H9 (cell line): ENCODE results near the gene TET2. TPM values are rescaled to one million over a fixed set of nuclear protein-coding genes. Genes with fewer than 3 reads are reported as not detected.

Experiments used
- DNase-seq: peaks from one replicate; pipeline ENCODE4 v3.0.0-alpha.2; 2017
- H2AFZ ChIP-seq: one replicate; pipeline ENCODE4 v1.6.1; 2013; ENCODE audit warnings: mild to moderate bottlenecking, low read length, control low read depth, moderate library complexity
- H2AK5ac ChIP-seq: 2 replicates; pipeline ENCODE4 v1.6.1; 2013; ENCODE audit warnings: low read length, control low read depth, mixed read lengths; ENCODE audit not compliant: insufficient read length
- H2BK120ac ChIP-seq: one replicate; pipeline ENCODE4 v1.6.1; 2013; ENCODE audit warnings: low read depth, mild to moderate bottlenecking, low read length, control low read depth, inconsistent platforms; ENCODE audit not compliant: poor library complexity, severe bottlenecking
- H2BK12ac ChIP-seq: 2 replicates; pipeline ENCODE4 v1.6.1; 2013; ENCODE audit warnings: low read length, control low read depth, mixed read lengths, low read depth; ENCODE audit not compliant: insufficient read length
- H2BK15ac ChIP-seq: 2 replicates; pipeline ENCODE4 v1.6.1; 2013; ENCODE audit warnings: low read depth, low read length, control low read depth
- H2BK20ac ChIP-seq: one replicate; pipeline ENCODE4 v1.6.1; 2013; ENCODE audit warnings: low read depth, mild to moderate bottlenecking, low read length, control low read depth, inconsistent platforms; ENCODE audit not compliant: poor library complexity, severe bottlenecking
- H2BK5ac ChIP-seq: 2 replicates; pipeline ENCODE4 v1.6.1; 2013; ENCODE audit warnings: low read length, control low read depth, mixed read lengths; ENCODE audit not compliant: insufficient read length
- H3K14ac ChIP-seq: 2 replicates; pipeline ENCODE4 v1.6.1; 2013; ENCODE audit warnings: low read length, control low read depth; ENCODE audit not compliant: insufficient read depth
- H3K18ac ChIP-seq: 2 replicates; pipeline ENCODE4 v1.6.1; 2013; ENCODE audit warnings: low read depth, mild to moderate bottlenecking, mixed read lengths, low read length, control low read depth; ENCODE audit not compliant: insufficient read length
- H3K23ac ChIP-seq: 2 replicates; pipeline ENCODE4 v1.6.1; 2013; ENCODE audit warnings: low read length, control low read depth, mixed read lengths, low read depth; ENCODE audit not compliant: insufficient read length
- H3K23me2 ChIP-seq: 2 replicates; pipeline ENCODE4 v1.6.1; 2013; ENCODE audit warnings: low read depth, mild to moderate bottlenecking, mixed read lengths, low read length, control low read depth; ENCODE audit not compliant: insufficient read length, poor library complexity, severe bottlenecking
- H3K27ac ChIP-seq: 2 replicates; pipeline ENCODE4 v1.5.1; 2013; ENCODE audit warnings: low read length, control low read depth, mixed read lengths, low read depth; ENCODE audit not compliant: insufficient read length
- H3K27me3 ChIP-seq: 2 replicates; pipeline ENCODE4 v1.6.1; 2013; ENCODE audit warnings: low read length, control low read depth, inconsistent platforms; ENCODE audit not compliant: insufficient read depth
- H3K4ac ChIP-seq: 2 replicates; pipeline ENCODE4 v1.6.1; 2013; ENCODE audit warnings: low read depth, mild to moderate bottlenecking, control low read depth, inconsistent platforms, low read length, moderate library complexity
- H3K4me1 ChIP-seq: 2 replicates; pipeline ENCODE4 v1.6.1; 2013; ENCODE audit warnings: low read length, control low read depth, inconsistent platforms; ENCODE audit not compliant: insufficient read depth
- H3K4me2 ChIP-seq: 2 replicates; pipeline ENCODE4 v1.6.1; 2013; ENCODE audit warnings: low read length, control low read depth, mixed read lengths; ENCODE audit not compliant: insufficient read length, insufficient read depth
- H3K56ac ChIP-seq: 2 replicates; pipeline ENCODE4 v1.6.1; 2013; ENCODE audit warnings: low read depth, mild to moderate bottlenecking, mixed read lengths, low read length, control low read depth; ENCODE audit not compliant: insufficient read length
- H3K79me1 ChIP-seq: 2 replicates; pipeline ENCODE4 v1.6.1; 2013; ENCODE audit warnings: low read depth, mild to moderate bottlenecking, moderate library complexity, low read length, control low read depth, inconsistent platforms; ENCODE audit not compliant: insufficient read depth, poor library complexity, severe bottlenecking
- H3K79me2 ChIP-seq: 2 replicates; pipeline ENCODE4 v1.6.1; 2013; ENCODE audit warnings: low read length, control low read depth, inconsistent platforms; ENCODE audit not compliant: insufficient read depth
- H3K9ac ChIP-seq: 2 replicates; pipeline ENCODE4 v1.6.1; 2013; ENCODE audit warnings: low read length, control low read depth, mixed read lengths; ENCODE audit not compliant: insufficient read length; ENCODE audit errors: extremely low read depth
- H3K9me3 ChIP-seq: one replicate; pipeline ENCODE4 v1.6.1; 2013; ENCODE audit warnings: low read depth, low read length, inconsistent platforms; ENCODE audit not compliant: control insufficient read depth
- H3T11ph ChIP-seq: one replicate; pipeline ENCODE4 v1.6.1; 2013; ENCODE audit warnings: mild to moderate bottlenecking, low read length, control low read depth, inconsistent platforms
- H4K20me1 ChIP-seq: one replicate; pipeline ENCODE4 v1.6.1; 2013; ENCODE audit not compliant: control insufficient read depth, insufficient read length, insufficient read depth
- H4K5ac ChIP-seq: 2 replicates; pipeline ENCODE4 v1.6.1; 2013; ENCODE audit warnings: low read depth, mild to moderate bottlenecking, mixed read lengths, low read length, control low read depth; ENCODE audit not compliant: insufficient read length
- H4K8ac ChIP-seq: replicated peaks from 2 replicates; pipeline ENCODE4 v1.6.1; 2013; ENCODE audit warnings: low read length, control low read depth, mixed read lengths, low read depth; ENCODE audit not compliant: insufficient read length
- H4K91ac ChIP-seq: 2 replicates; pipeline ENCODE4 v1.6.1; 2013; ENCODE audit warnings: low read depth, mild to moderate bottlenecking, moderate library complexity, mixed read lengths, low read length, control low read depth; ENCODE audit not compliant: insufficient read length
- H3K27ac Mint-ChIP-seq, 3 experiments: 2 replicates in 2 of 3; 3 replicates in 1 of 3; pipeline ENCODE4 v1.8.0; 2020 to 2021; ENCODE audit warnings: mixed read lengths in 3 of 3, mild to moderate bottlenecking in 1 of 3, moderate library complexity in 1 of 3
- H3K27me3 Mint-ChIP-seq: 2 replicates; pipeline ENCODE4 v1.8.0; 2021; ENCODE audit warnings: low read depth, mild to moderate bottlenecking, moderate library complexity, mixed read lengths
- H3K36me3 Mint-ChIP-seq, 3 experiments: 2 replicates in 2 of 3; 3 replicates in 1 of 3; pipeline ENCODE4 v1.8.0; 2020 to 2021; ENCODE audit warnings: low read depth in 3 of 3, mixed read lengths in 3 of 3; ENCODE audit not compliant: insufficient read depth in 1 of 3
- H3K4me1 Mint-ChIP-seq, 2 experiments: 2 replicates each; pipeline ENCODE4 v1.8.0; 2020; ENCODE audit warnings: mixed read lengths in 2 of 2
- H3K4me3 Mint-ChIP-seq, 2 experiments: 2 replicates in 1 of 2; 3 replicates in 1 of 2; pipeline ENCODE4 v1.8.0; 2020 to 2021; ENCODE audit warnings: mild to moderate bottlenecking in 2 of 2, mixed read lengths in 2 of 2, moderate library complexity in 1 of 2
- H3K9me3 Mint-ChIP-seq, 2 experiments: 2 replicates in 1 of 2; 3 replicates in 1 of 2; pipeline ENCODE4 v1.8.0; 2020; ENCODE audit warnings: mild to moderate bottlenecking in 2 of 2, mixed read lengths in 2 of 2, moderate library complexity in 1 of 2
- WGBS: extraction: QIAGEN DNeasy Blood & Tissue Kit; methylation state at CpG from one replicate; pipeline ENCODE4 v1.1.7; 2013; ENCODE audit warnings: missing lambda C conversion rate, low lambda C conversion rate, mixed read lengths; ENCODE audit not compliant: insufficient read length; ENCODE audit errors: extremely low coverage; 5-methylcytosine and 5-hydroxymethylcytosine counted together
- total RNA-seq: library from RNA; stranded (reverse); gene quantifications from 2 replicates; pipeline ENCODE4 v1.2.1, GENCODE V29; 2021
- TF ChIP-seq, protein P1 (sequence below): fragments of 200-600 bp; sonication (generic); conservative IDR thresholded peaks from 3 replicates; pipeline ENCODE4 v1.8.0; 2021; ENCODE audit warnings: antibody characterized with exemption, mild to moderate bottlenecking

The TET2 gene
- total RNA-seq, 1 experiment from 2014 or later, result 3.1 TPM

DNA sequence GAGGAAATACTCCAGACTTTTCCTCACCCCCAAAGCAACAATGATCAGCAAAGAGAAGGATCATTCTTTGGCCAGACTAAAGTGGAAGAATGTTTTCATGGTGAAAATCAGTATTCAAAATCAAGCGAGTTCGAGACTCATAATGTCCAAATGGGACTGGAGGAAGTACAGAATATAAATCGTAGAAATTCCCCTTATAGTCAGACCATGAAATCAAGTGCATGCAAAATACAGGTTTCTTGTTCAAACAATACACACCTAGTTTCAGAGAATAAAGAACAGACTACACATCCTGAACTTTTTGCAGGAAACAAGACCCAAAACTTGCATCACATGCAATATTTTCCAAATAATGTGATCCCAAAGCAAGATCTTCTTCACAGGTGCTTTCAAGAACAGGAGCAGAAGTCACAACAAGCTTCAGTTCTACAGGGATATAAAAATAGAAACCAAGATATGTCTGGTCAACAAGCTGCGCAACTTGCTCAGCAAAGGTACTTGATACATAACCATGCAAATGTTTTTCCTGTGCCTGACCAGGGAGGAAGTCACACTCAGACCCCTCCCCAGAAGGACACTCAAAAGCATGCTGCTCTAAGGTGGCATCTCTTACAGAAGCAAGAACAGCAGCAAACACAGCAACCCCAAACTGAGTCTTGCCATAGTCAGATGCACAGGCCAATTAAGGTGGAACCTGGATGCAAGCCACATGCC, 89.7 kb downstream of the TET2 start:
- Histone ChIP-seq H3K18ac (no peak overlapping the region), H3K56ac (no peak overlapping the region), H3K23ac (no peak overlapping the region), H3K23me2 (no peaks in the 10 kb centered on the region), H2BK15ac (no peak overlapping the region), H3K14ac (no peak overlapping the region), H3K4me2 (no peak overlapping the region), H4K20me1 (no peaks in the 10 kb centered on the region), H2BK120ac (no peak overlapping the region), H2AFZ (no peak overlapping the region), H3K9ac (no peak overlapping the region), H3K4me1 (no peaks in the 10 kb centered on the region), H2BK5ac (no peak overlapping the region), H3K79me2 (no peaks in the 10 kb centered on the region), H4K91ac (no peak overlapping the region), H2AK5ac (no peak overlapping the region), H4K8ac (no peak overlapping the region), H3K9me3 (no peaks in the 10 kb centered on the region), H2BK20ac (no peak overlapping the region), H4K5ac (no peak overlapping the region), H3K27me3 (no peaks in the 10 kb centered on the region), H3T11ph (no peak overlapping the region), H3K79me1 (no peaks in the 10 kb centered on the region), H3K27ac (no peak overlapping the region), H3K4ac (no peak overlapping the region), H2BK12ac (no peak overlapping the region)
- no peak for DNase-seq
- no peaks in the 10 kb centered on the region for H3K9me3 Mint-ChIP-seq
- H3K4me3 Mint-ChIP-seq, result no peak overlapping the region
- no peak overlapping the region for H3K27ac Mint-ChIP-seq
- peaks cover 8 to 9% of the 10 kb centered on the region in 2 experiments for H3K4me1 Mint-ChIP-seq
- H3K36me3 Mint-ChIP-seq, result no peaks in the 10 kb centered on the region; a peak in 2 of 7 replicates
- TF ChIP-seq, protein P1, sequence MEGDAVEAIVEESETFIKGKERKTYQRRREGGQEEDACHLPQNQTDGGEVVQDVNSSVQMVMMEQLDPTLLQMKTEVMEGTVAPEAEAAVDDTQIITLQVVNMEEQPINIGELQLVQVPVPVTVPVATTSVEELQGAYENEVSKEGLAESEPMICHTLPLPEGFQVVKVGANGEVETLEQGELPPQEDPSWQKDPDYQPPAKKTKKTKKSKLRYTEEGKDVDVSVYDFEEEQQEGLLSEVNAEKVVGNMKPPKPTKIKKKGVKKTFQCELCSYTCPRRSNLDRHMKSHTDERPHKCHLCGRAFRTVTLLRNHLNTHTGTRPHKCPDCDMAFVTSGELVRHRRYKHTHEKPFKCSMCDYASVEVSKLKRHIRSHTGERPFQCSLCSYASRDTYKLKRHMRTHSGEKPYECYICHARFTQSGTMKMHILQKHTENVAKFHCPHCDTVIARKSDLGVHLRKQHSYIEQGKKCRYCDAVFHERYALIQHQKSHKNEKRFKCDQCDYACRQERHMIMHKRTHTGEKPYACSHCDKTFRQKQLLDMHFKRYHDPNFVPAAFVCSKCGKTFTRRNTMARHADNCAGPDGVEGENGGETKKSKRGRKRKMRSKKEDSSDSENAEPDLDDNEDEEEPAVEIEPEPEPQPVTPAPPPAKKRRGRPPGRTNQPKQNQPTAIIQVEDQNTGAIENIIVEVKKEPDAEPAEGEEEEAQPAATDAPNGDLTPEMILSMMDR, result no peak
- WGBS, result no CpG with 5 or more reads among the region's 4 CpGs
- no peaks in the 10 kb centered on the region for H3K27me3 Mint-ChIP-seq
